ENCODE measurements around the gene SERINC2.

SERINC2 gene

GRCh38 chr1:31442648-31442994 is 29.6 kb downstream of the SERINC2 start:
- TF ChIP-seq ZNF8 (CRISPR knock-in tag; IDR thresholded peaks at IDR 0.05) = no peak
- no peak for TF ChIP-seq RARB (CRISPR knock-in tag; IDR thresholded peaks at IDR 0.05)
- TF ChIP-seq SNAI2 (CRISPR knock-in tag; IDR thresholded peaks at IDR 0.05) = no peak
- TF ChIP-seq ZNF70 (CRISPR knock-in tag; IDR thresholded peaks at IDR 0.05) = no peak
- TF ChIP-seq ESRRG (CRISPR knock-in tag; IDR thresholded peaks at IDR 0.05) = no peak
- no peak for TF ChIP-seq TCF4 (CRISPR knock-in tag; IDR thresholded peaks at IDR 0.05; ENCODE audit: borderline replicate concordance)
- no peak for TF ChIP-seq PATZ1 (CRISPR knock-in tag; IDR thresholded peaks at IDR 0.05; ENCODE audit: borderline replicate concordance)
- TF ChIP-seq CSDC2 (CRISPR knock-in tag; IDR thresholded peaks at IDR 0.05) = no peak
- TF ChIP-seq CSRNP3 (CRISPR knock-in tag; IDR thresholded peaks at IDR 0.05) = no peak
- no peak for TF ChIP-seq ZC3H10 (CRISPR knock-in tag; IDR thresholded peaks at IDR 0.05)
- TF ChIP-seq GLIS3 (CRISPR knock-in tag; IDR thresholded peaks at IDR 0.05) = no peak
- TF ChIP-seq ZNF565 (CRISPR knock-in tag; conservative IDR thresholded peaks at IDR 0.05; ENCODE audit: low read depth) = no peak
- no peak for TF ChIP-seq POU6F1 (CRISPR knock-in tag; IDR thresholded peaks at IDR 0.05; ENCODE audit: borderline replicate concordance, low read depth)
- TF ChIP-seq BACH2 (CRISPR knock-in tag; IDR thresholded peaks at IDR 0.05; ENCODE audit: borderline replicate concordance) = no peak
- no peak for TF ChIP-seq PPARA (CRISPR knock-in tag; IDR thresholded peaks at IDR 0.05; ENCODE audit: borderline replicate concordance)
- no peak for TF ChIP-seq OSR1 (CRISPR knock-in tag; IDR thresholded peaks at IDR 0.05)
- no peak for TF ChIP-seq TOX (CRISPR knock-in tag; IDR thresholded peaks at IDR 0.05; ENCODE audit: borderline replicate concordance)
- no peak for TF ChIP-seq ARNTL (CRISPR knock-in tag; IDR thresholded peaks at IDR 0.05; ENCODE audit: borderline replicate concordance, low read depth)
- TF ChIP-seq ZFP3 (CRISPR knock-in tag; IDR thresholded peaks at IDR 0.05) = no peak
- TF ChIP-seq TSHZ2 (CRISPR knock-in tag; IDR thresholded peaks at IDR 0.05) = no peak
- ATAC-seq = no peak

- TF ChIP-seq ESRRG (CRISPR knock-in tag; IDR thresholded peaks at IDR 0.05) = no peak
- no peak for TF ChIP-seq RARB (CRISPR knock-in tag; IDR thresholded peaks at IDR 0.05)
- TF ChIP-seq ARNTL (CRISPR knock-in tag; IDR thresholded peaks at IDR 0.05; ENCODE audit: borderline replicate concordance, low read depth) = no peak
- no peak for TF ChIP-seq CSRNP3 (CRISPR knock-in tag; IDR thresholded peaks at IDR 0.05)
- no peak for TF ChIP-seq TCF4 (CRISPR knock-in tag; IDR thresholded peaks at IDR 0.05; ENCODE audit: borderline replicate concordance)
- no peak for TF ChIP-seq POU6F1 (CRISPR knock-in tag; IDR thresholded peaks at IDR 0.05; ENCODE audit: borderline replicate concordance, low read depth)
- TF ChIP-seq ZFP30 (CRISPR knock-in tag; IDR thresholded peaks at IDR 0.05) = no peak
Measured at GRCh38 chr1:31443673-31444072, 30.7 kb downstream of the SERINC2 start.

More at GRCh38 chr1:31443673-31444072, 30.7 kb downstream of the SERINC2 start:
- no peak for ATAC-seq
